Measurements from ENCODE around the gene LELP1.

DNA sequence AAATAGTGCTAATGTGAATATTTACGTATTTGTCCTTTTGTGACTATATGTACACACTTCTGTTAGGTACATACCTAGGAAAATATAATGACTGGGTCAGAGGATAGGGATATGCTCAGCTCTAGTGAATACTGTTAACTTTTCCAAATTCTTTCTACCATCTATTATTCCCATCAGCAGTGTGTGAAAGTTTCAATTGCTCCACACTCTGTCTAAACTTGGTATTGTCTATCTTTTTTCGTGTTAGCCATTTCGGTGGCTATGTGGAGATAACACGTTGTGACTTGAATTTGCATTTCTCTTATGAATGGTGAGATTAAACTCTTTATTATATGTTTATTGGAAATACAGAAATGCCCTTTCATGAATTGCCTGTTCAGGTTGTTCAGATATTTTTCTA, 22.7 kb upstream of the LELP1 start:
- TF ChIP-seq POLR2AphosphoS5 (IDR thresholded peaks at IDR 0.05) = no peak
- TF ChIP-seq EP300 (IDR thresholded peaks at IDR 0.05) = no peak
- TF ChIP-seq, protein P1, sequence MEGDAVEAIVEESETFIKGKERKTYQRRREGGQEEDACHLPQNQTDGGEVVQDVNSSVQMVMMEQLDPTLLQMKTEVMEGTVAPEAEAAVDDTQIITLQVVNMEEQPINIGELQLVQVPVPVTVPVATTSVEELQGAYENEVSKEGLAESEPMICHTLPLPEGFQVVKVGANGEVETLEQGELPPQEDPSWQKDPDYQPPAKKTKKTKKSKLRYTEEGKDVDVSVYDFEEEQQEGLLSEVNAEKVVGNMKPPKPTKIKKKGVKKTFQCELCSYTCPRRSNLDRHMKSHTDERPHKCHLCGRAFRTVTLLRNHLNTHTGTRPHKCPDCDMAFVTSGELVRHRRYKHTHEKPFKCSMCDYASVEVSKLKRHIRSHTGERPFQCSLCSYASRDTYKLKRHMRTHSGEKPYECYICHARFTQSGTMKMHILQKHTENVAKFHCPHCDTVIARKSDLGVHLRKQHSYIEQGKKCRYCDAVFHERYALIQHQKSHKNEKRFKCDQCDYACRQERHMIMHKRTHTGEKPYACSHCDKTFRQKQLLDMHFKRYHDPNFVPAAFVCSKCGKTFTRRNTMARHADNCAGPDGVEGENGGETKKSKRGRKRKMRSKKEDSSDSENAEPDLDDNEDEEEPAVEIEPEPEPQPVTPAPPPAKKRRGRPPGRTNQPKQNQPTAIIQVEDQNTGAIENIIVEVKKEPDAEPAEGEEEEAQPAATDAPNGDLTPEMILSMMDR (IDR thresholded peaks at IDR 0.05) = no peak
- no peak for TF ChIP-seq POLR2A (IDR thresholded peaks at IDR 0.05)

All from stomach (tissue), 4 donors.